K562 (cell line): ENCODE measurements around the gene ZNF627. TPM values are rescaled to one million over a fixed set of nuclear protein-coding genes. Genes with fewer than 3 reads are reported as not detected.

ENCODE experiments used
- CBX1 ChIP-seq: sonication (generic); IDR thresholded peaks from 2 replicates; pipeline ENCODE4 v1.6.1; 2016; ENCODE audit warnings: antibody characterized with exemption, low read depth, mild to moderate bottlenecking
- CBX5 ChIP-seq: IDR thresholded peaks from 2 replicates; pipeline ENCODE4 v1.6.1; 2014; ENCODE audit warnings: low read depth, borderline replicate concordance
- COPS2 ChIP-seq: fragments of 450-650 bp; conservative IDR thresholded peaks from 2 replicates; pipeline ENCODE4 v1.6.1; 2016; ENCODE audit warnings: mild to moderate bottlenecking, moderate library complexity
- CTBP1 ChIP-seq: fragments of 450-650 bp; IDR thresholded peaks from 2 replicates; pipeline ENCODE4 v1.6.1; 2016; ENCODE audit warnings: borderline replicate concordance
- EWSR1 ChIP-seq: fragments of 450-650 bp; IDR thresholded peaks from 2 replicates; pipeline ENCODE4 v1.6.1; 2018; ENCODE audit warnings: borderline replicate concordance, mild to moderate bottlenecking, low read depth, moderate library complexity; ENCODE audit not compliant: partially characterized antibody
- FOXJ3 ChIP-seq: sonication (generic); formaldehyde crosslinking; IDR thresholded peaks from 2 replicates; pipeline ENCODE4 v1.4.0; 2020; ENCODE audit warnings: mild to moderate bottlenecking, missing genetic modification reagents
- MCM3 ChIP-seq: fragments of 450-650 bp; IDR thresholded peaks from 2 replicates; pipeline ENCODE4 v1.6.1; 2016
- MYBL2 ChIP-seq, 2 experiments: fragments of 450-650 bp in 1 of 2; sonication (generic) in 1 of 2; formaldehyde crosslinking in 1 of 2; IDR thresholded peaks; 2 replicates each; pipeline versions ENCODE4 v1.6.1 to v1.8.1; 2017 to 2022; ENCODE audit warnings: borderline replicate concordance in 1 of 2, inconsistent platforms in 1 of 2, low read depth in 1 of 2, mild to moderate bottlenecking in 1 of 2, missing genetic modification reagents in 1 of 2, moderate library complexity in 1 of 2
- NEUROD1 ChIP-seq: fragments of 150-350 bp; IDR thresholded peaks from 2 replicates; pipeline ENCODE4 v1.6.1; 2014; ENCODE audit warnings: borderline replicate concordance, low read length, low read depth; ENCODE audit not compliant: partially characterized antibody
- SIN3B ChIP-seq: fragments of 450-650 bp; IDR thresholded peaks from 2 replicates; pipeline ENCODE4 v1.6.1; 2017; ENCODE audit warnings: low read depth, mild to moderate bottlenecking, moderate library complexity
- TBL1XR1 ChIP-seq, 2 experiments: IDR thresholded peaks; 2 replicates each; pipeline ENCODE4 v1.6.1; 2012; ENCODE audit warnings: improper control_type of control experiment in 2 of 2, low read length in 2 of 2, mild to moderate bottlenecking in 1 of 2
- TRIM28 ChIP-seq: fragments of 450-650 bp; IDR thresholded peaks from 2 replicates; pipeline ENCODE4 v1.6.1; 2017
- YBX1 ChIP-seq: fragments of 450-650 bp; IDR thresholded peaks from 2 replicates; pipeline ENCODE4 v1.7.1; 2016; ENCODE audit warnings: mild to moderate bottlenecking
- polyA plus RNA-seq, 8 experiments: library from polyadenylated mRNA; depleted of rRNA in 4 of 8; stranded (reverse) in 5 of 8; unstranded in 3 of 8; fragments of >200 nt; fragmentation: Nextera tagmentation in 2 of 8; fragmentation: Illumina TruSeq in 1 of 8; extraction: Ambion mirVana in 2 of 8; extraction: Trizol in 1 of 8; gene quantifications; 2 replicates each; pipeline versions ENCODE4 v1.2.1 to v1.2.3, GENCODE V29; 2011 to 2014; ENCODE audit warnings: inconsistent platforms in 1 of 8, missing spikeins in 1 of 8
- total RNA-seq, 7 experiments: library from RNA; depleted of rRNA in 6 of 7; stranded (reverse); fragments of >200 nt in 6 of 7; fragmentation: Illumina TruSeq in 2 of 7; extraction: Trizol in 2 of 7; gene quantifications; 2 replicates each; pipeline versions ENCODE4 v1.2.1 to v1.2.3, GENCODE V29; 2011 to 2021; ENCODE audit warnings: low replicate concordance in 1 of 7
- TF ChIP-seq, protein P1 (sequence below): fragments of 250-450 bp; sonication (Bioruptor Pico); IDR thresholded peaks from 2 replicates; pipeline ENCODE4 v1.8.0; 2022; ENCODE audit warnings: moderate library complexity, mild to moderate bottlenecking, inconsistent platforms
- TF ChIP-seq, protein P2 (sequence below): fragments of 450-650 bp; IDR thresholded peaks from 2 replicates; pipeline ENCODE4 v1.6.1; 2017; ENCODE audit warnings: antibody characterized with exemption, mild to moderate bottlenecking
- TF ChIP-seq, protein P3 (sequence below): IDR thresholded peaks from 2 replicates; pipeline ENCODE4 v1.6.1; 2012; ENCODE audit warnings: low read depth, low read length, improper control_type of control experiment, borderline replicate concordance
- TF ChIP-seq, protein P4 (sequence below): fragments of 250-450 bp; sonication (Bioruptor Pico); IDR thresholded peaks from 2 replicates; pipeline ENCODE4 v1.8.0; 2022; ENCODE audit warnings: moderate library complexity, mild to moderate bottlenecking, inconsistent platforms
- TF ChIP-seq, protein P5 (sequence below): fragments of 250-450 bp; sonication (Bioruptor Pico); IDR thresholded peaks from 2 replicates; pipeline ENCODE4 v1.5.0; 2021; ENCODE audit warnings: mild to moderate bottlenecking, moderate library complexity

The ZNF627 gene
- total and polyA plus RNA-seq, 9 of the 15 experiments (the other 6 are each of a cell fraction or from before 2014, with no cell fraction given), result 6.4 to 19.9 (median 10.6) TPM

DNA sequence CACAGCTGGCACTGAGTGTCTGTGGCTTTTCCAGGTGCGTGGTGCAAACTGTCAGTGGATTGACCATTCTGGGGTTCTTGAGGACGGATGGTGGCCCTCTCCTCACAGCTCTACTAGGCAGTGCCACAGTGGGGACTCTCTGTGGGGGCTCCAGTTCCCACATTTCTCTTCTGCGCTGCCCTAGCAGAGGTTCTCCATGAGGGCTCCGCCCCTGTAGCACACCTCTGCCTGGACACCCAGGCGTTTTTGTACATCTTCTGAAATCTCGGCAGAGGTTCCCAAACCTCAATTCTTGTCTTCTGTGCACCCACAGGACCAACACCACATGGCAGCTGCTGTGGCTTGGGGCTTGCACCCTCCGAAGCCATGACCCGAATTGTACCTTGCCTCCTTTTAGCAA lies 9.2 kb downstream of the ZNF627 start (continued):
- TF ChIP-seq, protein P1, sequence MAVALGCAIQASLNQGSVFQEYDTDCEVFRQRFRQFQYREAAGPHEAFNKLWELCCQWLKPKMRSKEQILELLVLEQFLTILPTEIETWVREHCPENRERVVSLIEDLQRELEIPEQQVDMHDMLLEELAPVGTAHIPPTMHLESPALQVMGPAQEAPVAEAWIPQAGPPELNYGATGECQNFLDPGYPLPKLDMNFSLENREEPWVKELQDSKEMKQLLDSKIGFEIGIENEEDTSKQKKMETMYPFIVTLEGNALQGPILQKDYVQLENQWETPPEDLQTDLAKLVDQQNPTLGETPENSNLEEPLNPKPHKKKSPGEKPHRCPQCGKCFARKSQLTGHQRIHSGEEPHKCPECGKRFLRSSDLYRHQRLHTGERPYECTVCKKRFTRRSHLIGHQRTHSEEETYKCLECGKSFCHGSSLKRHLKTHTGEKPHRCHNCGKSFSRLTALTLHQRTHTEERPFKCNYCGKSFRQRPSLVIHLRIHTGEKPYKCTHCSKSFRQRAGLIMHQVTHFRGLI (CRISPR knock-in tag), result no peak
- TF ChIP-seq CBX5, result peak; percentile 87
- TF ChIP-seq, protein P2, sequence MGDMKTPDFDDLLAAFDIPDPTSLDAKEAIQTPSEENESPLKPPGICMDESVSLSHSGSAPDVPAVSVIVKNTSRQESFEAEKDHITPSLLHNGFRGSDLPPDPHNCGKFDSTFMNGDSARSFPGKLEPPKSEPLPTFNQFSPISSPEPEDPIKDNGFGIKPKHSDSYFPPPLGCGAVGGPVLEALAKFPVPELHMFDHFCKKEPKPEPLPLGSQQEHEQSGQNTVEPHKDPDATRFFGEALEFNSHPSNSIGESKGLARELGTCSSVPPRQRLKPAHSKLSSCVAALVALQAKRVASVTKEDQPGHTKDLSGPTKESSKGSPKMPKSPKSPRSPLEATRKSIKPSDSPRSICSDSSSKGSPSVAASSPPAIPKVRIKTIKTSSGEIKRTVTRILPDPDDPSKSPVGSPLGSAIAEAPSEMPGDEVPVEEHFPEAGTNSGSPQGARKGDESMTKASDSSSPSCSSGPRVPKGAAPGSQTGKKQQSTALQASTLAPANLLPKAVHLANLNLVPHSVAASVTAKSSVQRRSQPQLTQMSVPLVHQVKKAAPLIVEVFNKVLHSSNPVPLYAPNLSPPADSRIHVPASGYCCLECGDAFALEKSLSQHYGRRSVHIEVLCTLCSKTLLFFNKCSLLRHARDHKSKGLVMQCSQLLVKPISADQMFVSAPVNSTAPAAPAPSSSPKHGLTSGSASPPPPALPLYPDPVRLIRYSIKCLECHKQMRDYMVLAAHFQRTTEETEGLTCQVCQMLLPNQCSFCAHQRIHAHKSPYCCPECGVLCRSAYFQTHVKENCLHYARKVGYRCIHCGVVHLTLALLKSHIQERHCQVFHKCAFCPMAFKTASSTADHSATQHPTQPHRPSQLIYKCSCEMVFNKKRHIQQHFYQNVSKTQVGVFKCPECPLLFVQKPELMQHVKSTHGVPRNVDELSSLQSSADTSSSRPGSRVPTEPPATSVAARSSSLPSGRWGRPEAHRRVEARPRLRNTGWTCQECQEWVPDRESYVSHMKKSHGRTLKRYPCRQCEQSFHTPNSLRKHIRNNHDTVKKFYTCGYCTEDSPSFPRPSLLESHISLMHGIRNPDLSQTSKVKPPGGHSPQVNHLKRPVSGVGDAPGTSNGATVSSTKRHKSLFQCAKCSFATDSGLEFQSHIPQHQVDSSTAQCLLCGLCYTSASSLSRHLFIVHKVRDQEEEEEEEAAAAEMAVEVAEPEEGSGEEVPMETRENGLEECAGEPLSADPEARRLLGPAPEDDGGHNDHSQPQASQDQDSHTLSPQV, result no peak
- peak; percentile 92 for TF ChIP-seq CBX1
- no peak for TF ChIP-seq MYBL2 (IDR thresholded peaks at IDR 0.05; ENCODE audit: low read depth)
- no peak for TF ChIP-seq MYBL2 (CRISPR knock-in tag; IDR thresholded peaks at IDR 0.05; ENCODE audit: borderline replicate concordance)
- TF ChIP-seq YBX1, result no peak
- TF ChIP-seq NEUROD1, result no peak
- TF ChIP-seq CTBP1, result no peak
- no peak for TF ChIP-seq SIN3B
- no peak for TF ChIP-seq TBL1XR1 (IDR thresholded peaks at IDR 0.05; ENCODE audit: low read length in 2 of 2)
- TF ChIP-seq FOXJ3, result no peak
- TF ChIP-seq, protein P3, sequence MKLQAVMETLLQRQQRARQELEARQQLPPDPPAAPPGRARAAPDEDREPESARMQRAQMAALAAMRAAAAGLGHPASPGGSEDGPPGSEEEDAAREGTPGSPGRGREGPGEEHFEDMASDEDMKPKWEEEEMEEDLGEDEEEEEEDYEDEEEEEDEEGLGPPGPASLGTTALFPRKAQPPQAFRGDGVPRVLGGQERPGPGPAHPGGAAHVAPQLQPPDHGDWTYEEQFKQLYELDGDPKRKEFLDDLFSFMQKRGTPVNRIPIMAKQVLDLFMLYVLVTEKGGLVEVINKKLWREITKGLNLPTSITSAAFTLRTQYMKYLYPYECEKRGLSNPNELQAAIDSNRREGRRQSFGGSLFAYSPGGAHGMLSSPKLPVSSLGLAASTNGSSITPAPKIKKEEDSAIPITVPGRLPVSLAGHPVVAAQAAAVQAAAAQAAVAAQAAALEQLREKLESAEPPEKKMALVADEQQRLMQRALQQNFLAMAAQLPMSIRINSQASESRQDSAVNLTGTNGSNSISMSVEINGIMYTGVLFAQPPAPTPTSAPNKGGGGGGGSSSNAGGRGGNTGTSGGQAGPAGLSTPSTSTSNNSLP, result no peak
- TF ChIP-seq, protein P4, sequence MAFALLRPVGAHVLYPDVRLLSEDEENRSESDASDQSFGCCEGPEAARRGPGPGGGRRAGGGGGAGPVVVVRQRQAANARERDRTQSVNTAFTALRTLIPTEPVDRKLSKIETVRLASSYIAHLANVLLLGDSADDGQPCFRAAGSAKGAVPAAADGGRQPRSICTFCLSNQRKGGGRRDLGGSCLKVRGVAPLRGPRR (CRISPR knock-in tag), result no peak
- TF ChIP-seq TRIM28, result peak; percentile 93
- TF ChIP-seq, protein P5, sequence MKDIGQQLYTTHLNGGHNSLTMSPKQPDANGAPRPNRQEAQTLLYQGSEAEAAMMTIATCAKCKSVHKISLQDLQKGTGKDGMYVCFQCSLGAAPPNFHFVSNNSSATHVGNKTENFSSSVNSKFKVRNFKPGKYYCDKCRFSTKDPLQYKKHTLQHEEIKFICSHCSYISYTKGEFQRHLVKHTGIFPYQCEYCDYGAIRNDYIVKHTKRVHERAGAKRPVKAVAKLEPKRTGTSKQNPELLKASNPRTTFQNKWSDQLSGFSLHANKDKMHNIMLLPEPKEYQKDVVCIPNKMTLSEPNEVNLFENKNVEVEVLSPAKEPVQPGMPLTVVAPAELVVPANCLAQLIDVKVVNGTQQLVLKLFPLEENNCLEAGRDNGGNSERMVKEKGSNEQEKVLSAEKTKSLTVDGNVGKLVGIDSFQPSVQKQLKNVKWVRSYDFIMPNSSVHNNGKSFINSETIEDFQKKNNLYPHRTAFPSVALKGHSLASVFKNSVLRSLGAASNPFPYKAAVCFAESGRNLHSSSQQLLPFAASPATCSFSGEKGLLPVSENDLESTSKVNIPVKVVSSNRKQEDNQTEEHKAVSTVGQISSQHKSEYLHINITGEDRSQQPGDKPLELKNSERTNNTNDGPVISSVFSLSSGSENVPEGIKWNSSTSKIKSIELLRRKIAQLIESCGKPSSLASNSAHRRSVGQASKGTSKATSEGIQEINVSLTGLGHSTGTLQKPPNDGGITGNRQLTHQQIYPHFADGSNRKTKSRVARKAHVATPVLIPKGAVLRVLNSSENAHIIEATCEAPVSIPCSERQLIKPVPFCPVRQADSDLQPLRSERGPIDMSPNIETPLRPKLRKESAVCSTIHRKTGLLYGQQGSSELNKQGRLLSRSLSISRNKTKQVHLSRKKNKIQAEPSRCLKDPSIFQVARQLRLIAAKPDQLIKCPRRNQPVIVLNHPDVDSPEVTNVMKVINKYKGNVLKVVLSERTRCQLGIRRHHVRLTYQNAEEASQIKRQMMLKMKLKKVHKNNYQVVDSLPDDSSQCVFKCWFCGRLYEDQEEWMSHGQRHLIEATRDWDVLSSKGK, result no peak
- TF ChIP-seq COPS2, result no peak
- TF ChIP-seq EWSR1, result no peak
- no peak for TF ChIP-seq MCM3
